GM18505 (cell line): ENCODE results near the gene HEXB.

Source experiments
- ATAC-seq: cut with Tn5 transposase; IDR thresholded peaks from one replicate; pipeline ENCODE4 v1.9.1; 2021; ENCODE audit not compliant: unreplicated experiment
- POLR2A ChIP-seq: IDR thresholded peaks from 4 replicates; pipeline ENCODE4 v1.6.1; 2011; ENCODE audit warnings: borderline replicate concordance; ENCODE audit not compliant: insufficient read depth, insufficient read length; ENCODE audit errors: extremely low read depth

Gene HEXB

GRCh38 chr5:74684900-74685851 lies at the start of gene HEXB:
HEXB (plus strand) TSS chr5:74685233; CDS start chr5:74685261, 28 bp downstream.
- ATAC-seq = peak; percentile 74
- peak; percentile 82 for TF ChIP-seq POLR2A

DNA sequence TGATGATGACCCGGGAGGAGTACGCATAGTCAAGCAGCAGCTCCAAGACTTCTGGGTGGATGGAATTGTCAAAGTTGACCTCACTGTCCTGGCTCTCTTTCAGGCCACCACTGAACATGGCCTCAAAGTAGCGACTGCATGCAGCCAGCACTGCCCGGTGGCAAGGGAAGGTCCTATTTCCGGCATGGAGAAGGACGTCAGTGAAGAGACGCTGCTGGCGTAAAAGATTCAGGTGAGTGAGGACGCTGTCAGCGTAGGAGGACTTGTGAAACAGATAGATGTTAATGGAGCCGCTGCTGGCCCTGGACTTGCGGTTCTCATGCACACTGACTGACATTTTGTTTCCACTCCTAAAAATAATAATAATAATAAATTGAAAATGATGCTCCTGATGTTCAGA lies 48.9 kb upstream of the HEXB start:
- ATAC-seq = no peak

DNA sequence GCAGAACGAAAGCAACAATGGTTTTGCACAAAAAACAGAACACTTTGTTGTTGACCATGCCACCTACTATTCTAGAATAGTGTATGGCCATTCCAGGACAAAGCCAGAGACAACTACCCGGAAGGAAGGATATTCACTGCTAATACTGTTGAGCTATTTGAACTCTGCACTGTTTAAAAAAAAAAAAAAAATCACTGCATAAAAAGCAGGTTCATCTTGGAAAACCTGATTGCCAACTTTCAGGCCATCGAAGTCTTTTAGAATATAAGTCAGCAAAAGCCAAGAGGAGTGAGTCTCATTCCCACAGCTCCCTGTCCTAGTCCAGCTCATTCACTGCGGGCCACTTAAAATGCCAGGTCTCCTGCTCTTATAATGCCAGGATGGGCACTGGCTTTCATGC lies 48.5 kb upstream of the HEXB start:
- TF ChIP-seq POLR2A = no peak
- ATAC-seq = no peak

More for the DNA sequence above, 48.9 kb upstream of the HEXB start:
- no peak for TF ChIP-seq POLR2A

DNA sequence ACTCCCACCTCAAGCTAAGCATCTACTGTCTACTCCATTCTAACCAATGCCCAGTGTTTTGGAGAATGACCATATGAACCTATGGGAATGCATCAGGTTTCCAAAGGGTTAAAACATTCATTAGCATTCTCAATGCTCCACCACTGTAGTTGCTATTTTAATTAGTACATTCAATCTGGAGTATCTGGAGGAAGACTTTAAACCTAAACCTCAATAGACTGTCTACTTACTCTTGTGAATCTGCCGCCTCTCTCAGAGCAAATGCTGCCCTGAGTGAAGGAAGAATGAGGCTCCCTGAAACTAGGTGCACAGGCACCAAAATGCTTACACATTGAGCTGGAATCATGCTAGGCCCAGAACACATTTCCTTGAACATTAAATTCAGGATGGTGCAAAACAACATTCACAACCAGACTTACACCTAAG lies 46.5 kb upstream of the HEXB start:
- ATAC-seq = no peak
- TF ChIP-seq POLR2A = no peak

DNA sequence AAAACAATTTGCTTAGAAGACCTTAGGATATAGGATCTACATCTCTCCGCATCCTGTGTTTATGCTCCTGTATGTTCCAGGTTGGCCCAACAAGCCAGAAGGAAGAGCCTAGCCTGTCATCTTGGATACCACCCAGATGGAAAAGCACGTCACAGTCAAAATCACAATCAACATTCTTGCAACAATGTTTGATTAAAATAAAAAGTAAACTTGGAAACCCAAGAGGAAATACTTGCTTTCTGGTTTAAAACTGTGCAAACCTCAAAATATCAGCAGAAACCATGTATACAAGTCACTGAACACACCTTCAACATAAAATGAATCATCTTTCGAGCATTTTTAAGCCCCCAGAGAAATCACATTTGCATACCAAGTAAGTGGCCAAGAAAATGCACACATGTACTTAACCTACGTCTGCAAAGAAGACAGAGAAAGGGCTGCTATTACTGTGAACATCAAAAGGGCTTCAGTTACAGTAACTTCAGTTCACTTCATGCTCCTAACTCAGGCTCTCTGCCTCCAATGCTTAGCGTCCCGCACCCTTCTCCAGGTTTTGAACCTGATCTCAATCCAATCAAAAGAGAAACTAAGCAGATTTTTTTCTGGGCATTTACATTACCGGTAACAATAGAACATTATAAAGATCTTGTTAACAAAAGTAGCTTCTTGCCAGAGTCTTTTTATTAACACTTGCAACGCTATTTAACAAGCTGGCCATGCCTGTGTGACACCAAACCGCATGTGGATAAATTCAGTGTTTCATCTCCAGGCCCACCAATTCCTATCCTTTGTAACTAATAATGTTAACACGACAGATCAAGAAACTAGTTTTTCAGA lies 45.8 kb upstream of the HEXB start:
- ATAC-seq = no peak
- TF ChIP-seq POLR2A = no peak

DNA sequence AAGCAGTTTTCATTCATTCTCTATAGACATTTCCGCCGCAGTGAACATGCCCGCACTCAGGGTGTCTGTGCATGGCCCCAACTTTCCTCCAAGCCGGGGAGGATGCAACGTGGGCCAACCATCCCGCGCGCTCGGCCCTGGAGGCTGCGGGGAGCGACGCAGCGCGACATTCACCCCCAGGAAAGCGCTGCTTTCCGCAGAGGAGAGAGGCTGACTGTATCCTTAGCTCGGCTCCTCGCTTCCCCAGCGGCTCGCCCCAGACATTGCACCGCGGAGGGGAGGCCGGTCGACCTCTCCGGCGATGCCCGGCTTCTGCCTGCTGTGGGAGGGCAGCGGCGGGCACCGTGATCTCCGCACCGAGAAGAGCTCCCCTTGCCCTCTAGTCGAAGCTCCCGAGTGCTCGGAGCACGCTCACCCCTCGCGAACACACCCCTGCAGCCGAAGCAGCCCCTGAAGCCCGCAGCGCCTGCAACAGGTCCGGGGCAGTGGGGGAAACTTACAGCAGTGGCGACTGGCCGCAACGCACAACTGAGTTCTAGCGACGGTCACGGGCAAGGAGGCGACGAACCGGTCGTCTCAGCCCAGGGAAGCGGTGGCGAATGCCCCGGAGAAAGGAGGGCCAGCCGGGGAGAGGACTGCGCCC lies 45.1 kb upstream of the HEXB start:
- no peak for TF ChIP-seq POLR2A
- peak; percentile 10 for ATAC-seq

- TF ChIP-seq POLR2A = peak; percentile 97
- ATAC-seq = peak; percentile 65
Observed at GRCh38 chr5:74640450-74640953, 44.5 kb upstream of the HEXB start, which contains the start of gene ENC1. ENC1 (minus strand) TSS chr5:74640728; CDS start chr5:74636485, 4,243 bp downstream.

DNA sequence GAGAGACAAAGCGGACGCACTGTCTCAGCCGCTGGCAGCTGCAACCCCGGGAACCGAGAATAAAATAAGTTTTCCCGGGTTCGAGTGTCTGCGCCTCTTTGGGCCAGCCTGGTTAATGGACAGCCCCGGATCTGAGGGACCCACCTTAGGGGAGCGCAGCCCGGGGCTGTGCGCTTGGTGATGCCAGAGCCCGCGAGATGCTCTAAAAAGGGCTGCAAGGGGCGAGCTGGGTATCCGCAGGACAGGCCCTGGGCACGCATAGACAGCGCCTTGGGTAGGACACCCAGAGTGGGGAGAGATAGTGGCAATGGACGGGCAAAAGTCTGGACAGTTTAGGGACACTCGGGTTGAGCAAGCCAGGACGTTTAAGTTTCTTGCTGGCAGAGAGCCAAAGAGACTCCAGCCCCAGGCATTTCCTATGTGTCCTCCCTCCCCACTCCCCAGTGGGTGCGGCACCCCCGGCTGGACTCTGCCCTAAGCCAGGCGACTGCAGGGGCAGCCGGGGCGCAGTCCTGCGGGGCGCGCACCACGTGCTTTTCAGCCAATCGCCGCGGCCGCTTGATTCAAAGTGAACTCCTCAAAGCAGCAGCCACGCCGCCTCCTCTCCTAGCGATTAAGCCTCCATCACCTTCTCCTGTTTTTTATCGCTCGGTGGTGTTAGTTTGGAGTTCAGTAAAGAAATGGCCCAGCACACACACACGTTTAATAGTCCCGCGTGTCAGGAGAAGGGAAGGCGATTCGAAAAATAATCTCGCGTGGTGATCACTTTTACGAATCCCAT lies 43.9 kb upstream of the HEXB start:
- ATAC-seq = peak; percentile 15
- no peak for TF ChIP-seq POLR2A

- no peak for ATAC-seq
- no peak for TF ChIP-seq POLR2A
Observed at GRCh38 chr5:74641735-74642542, 43.1 kb upstream of the HEXB start.

GRCh38 chr5:74642543-74642863 lies 42.5 kb upstream of the HEXB start:
- no peak for TF ChIP-seq POLR2A
- ATAC-seq = no peak

DNA sequence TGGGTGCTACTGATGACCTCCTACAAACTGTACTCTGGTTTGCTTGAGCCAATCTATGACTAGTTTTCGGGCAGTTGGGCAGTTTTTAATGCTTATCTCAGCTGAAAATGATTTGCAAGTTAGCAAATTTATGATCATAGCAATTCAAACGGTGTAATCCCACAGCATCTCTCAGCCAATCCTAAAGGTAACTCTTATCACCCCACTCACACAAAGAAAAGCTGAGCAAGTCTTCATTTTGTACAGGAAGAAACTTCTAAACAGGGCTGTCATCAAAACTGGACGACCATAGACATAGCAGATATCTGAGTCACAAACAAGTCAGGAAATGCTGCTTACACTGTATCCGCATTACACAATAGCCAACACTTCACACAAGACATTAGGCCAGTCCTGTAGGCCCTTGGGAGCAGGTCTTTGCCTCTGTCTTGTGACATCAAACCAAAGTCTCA lies 41.9 kb upstream of the HEXB start:
- no peak for ATAC-seq

More for the DNA sequence above, 41.9 kb upstream of the HEXB start:
- TF ChIP-seq POLR2A = no peak
